HG02870 (cell line): ENCODE results near the gene SPR.

Source experiments
- ATAC-seq: cut with Tn5 transposase; IDR thresholded peaks from one replicate; pipeline ENCODE4 v1.9.1; 2021; ENCODE audit warnings: mild to moderate bottlenecking, moderate library complexity; ENCODE audit not compliant: unreplicated experiment

SPR gene

GRCh38 chr2:72915320-72915906 is 28.2 kb downstream of the SPR start:
- ATAC-seq, result no peak

- ATAC-seq, result peak; percentile 52
These were observed 28.9 kb downstream of the SPR start for GRCh38 chr2:72915907-72916742.

DNA sequence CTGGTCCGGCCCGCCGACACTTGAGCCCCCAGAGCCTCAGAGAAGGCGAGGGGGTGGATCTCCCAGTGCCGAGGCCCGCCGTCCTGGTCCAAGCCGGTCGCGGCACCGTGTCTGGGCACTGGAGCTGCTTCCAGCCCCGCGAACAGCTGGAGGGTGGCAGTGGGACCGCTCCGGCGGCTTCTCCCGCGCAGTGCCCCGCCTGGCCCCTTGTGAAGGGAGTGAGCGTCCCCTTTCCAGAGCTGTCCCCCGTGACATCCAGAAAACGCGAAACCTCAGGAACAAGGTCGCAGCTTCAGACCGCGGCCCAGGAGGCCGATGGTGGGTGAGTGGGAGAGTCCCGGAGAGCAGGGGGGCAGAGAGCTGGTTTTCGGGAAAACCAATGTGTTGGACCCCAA is 29.5 kb downstream of the SPR start:
- ATAC-seq, result no peak

DNA sequence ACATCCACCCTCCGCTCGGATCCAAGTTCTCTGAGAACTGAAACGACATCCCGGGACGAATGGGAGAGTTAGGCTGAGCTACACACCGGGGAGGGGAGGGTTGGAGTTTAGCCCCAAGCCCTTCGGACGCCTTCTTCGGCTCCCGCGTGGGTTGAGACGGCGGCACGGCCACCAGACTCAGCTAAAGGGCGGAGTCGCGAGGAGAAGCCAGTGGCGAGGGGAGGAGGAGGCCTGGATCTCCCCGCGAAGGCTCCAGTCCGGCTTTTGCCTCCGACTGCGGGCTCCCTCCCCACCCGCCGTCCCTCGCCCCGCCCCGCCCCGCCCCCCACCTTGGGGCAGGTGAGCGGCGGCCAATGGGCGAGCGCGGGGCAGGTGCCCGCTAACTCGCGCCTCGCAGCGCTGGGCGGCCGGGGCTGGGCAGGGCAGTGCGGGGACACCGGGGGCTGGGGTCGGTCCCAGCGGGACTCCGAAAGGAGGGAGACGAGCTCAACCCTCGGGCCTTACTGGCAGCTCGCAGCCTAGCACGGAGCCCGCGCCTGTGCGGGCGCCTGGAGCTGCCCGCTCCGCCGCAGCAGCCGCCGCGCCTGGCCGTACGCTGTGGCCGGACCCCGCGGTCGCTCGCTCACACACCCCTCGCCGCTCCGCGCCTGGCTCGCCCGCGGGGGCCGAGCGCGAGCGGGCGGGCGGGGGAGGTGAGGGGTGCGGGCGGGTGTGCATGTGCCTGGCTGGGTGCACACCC is 30.1 kb downstream of the SPR start, which contains the start of gene EMX1:
Gene EMX1, plus strand, starts transcription at position 382 of the 739 bp plus-strand sequence. Its CDS starts 334 bp downstream, at position 716.
- no peak for ATAC-seq

GRCh38 chr2:72917877-72918553 is 30.8 kb downstream of the SPR start:
- ATAC-seq, result no peak

DNA sequence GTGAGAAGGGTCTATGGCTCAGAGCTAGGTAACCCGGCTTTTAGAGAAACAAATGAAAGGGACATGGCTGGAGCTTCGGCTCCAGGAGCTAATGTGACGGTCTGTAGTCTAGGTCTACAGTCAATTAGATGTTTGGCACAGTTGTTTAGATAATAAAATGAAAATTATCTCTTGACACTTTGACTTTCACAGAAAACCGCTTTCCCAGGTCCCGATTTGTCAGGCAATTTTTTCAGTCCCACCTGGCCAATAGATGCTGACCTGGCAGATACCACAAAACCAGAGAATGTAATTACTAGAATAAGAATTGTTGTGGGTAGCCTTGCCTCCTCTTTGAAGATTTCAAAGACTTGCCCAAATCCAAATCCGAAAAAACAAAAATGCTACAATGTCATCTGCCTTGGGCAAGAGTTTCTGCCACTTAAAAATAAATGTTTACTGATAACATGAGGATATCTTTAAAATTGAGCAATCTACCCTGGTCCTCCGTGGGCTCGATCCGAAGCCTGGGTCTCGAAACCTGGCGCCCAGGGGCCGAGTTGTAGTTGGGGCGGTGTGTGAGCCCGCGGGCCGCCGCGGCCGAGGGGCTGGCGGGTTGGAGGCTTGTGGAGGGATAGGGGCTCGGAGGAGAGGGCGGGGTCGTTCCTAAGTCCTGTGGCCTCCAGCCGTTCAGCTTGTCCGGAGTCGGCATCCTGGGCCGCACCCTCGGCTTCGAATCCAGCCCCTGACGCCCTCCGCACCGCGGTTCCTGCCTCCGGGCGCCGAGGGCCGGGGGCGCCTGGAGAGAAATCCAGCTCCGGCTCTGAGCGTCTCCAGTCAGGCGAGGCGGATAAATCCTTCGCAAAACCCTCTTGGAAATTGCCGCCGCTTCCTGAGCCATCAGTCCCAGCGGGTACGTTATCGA is 32.5 kb downstream of the SPR start:
- ATAC-seq, result no peak

DNA sequence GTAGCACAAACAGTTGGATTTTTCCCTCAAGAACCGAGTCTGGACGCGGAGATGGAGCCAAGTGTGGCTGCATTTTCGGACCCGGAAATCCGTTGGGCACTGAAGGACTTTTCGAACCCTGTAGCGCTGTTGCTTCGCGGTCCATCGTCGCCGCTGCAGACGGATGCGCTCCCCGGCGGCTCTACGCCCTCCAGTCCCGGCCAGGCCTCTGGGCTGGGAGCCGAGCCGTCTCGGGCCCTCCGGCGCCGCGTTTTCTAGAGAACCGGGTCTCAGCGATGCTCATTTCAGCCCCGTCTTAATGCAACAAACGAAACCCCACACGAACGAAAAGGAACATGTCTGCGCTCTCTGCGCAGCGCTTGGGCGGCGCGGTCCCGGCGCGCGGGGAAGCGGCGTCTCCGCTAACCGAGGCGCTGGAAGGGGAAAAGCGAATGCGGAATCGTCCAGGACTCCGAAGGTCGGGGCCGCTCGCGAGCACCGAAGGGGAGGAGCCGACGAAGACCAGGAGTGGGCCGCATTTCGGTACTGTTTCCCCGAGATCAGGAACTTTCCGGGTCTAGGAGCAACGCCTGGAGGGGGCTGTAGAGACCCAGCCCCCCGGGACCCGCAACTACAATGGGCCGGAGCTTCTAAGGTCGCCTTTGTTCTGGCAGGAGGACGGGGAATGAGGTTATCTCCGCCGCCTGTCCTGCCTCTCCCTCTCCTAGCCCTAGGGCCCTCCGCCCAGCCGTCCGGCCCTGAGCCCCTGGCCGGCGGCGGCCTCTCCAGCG is 33.3 kb downstream of the SPR start:
- ATAC-seq, result no peak

GRCh38 chr2:72921088-72921851 is 34.1 kb downstream of the SPR start:
- no peak for ATAC-seq

- ATAC-seq, result no peak
These were observed 34.6 kb downstream of the SPR start for GRCh38 chr2:72921853-72922252.

GRCh38 chr2:72923833-72924352 is 36.7 kb downstream of the SPR start:
- no peak for ATAC-seq

GRCh38 chr2:72924353-72925240 is 37.4 kb downstream of the SPR start:
- no peak for ATAC-seq

DNA sequence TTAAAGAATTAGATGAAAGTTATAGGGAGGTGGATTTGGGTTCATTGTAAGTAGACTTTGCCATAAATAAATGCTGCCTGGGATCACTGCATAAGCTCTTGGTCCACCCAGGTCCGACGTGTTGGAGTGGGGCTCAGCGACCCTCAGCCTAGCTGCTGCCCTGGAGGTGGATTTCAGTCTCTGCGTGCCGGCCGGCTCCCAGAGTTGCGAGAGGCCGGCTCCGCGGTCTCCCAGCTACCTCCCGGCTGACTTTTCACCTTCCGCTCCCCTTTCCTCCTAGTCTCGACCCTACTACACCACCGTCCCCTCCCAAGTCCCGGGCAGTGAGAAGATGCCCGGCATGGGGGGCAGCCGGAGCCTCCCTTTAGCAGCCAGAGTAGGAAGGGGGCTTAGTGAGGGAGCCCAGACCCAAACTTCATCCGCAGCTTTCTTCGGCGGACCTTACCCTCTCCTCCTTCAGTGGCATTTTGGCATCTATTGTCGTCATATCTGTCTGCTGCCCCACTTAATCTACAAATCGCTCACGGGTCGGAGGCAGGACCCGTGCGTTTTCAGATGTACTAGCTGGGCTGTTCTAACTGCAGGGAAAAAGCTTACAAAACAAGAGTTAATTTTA is 38.2 kb downstream of the SPR start:
- no peak for ATAC-seq

DNA sequence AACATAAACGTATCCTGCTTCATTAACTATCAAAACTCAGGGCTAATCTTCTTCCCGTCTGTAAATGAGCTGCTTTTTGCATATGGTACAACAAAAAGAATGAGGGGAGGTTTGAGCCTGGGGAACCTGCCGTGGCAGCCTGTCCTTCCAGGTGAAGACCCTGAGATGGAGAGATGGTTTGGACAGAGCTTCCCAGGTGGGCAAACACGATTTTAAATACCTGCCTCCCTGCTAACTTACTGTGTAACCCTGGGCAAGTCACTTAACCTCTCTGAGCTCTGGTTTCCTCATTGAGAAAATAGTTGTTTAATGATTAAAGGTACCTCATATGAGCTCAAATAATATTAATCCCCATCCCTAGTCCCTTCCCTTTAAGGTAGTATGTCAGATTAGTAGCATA is 39.2 kb downstream of the SPR start:
- ATAC-seq, result no peak

DNA sequence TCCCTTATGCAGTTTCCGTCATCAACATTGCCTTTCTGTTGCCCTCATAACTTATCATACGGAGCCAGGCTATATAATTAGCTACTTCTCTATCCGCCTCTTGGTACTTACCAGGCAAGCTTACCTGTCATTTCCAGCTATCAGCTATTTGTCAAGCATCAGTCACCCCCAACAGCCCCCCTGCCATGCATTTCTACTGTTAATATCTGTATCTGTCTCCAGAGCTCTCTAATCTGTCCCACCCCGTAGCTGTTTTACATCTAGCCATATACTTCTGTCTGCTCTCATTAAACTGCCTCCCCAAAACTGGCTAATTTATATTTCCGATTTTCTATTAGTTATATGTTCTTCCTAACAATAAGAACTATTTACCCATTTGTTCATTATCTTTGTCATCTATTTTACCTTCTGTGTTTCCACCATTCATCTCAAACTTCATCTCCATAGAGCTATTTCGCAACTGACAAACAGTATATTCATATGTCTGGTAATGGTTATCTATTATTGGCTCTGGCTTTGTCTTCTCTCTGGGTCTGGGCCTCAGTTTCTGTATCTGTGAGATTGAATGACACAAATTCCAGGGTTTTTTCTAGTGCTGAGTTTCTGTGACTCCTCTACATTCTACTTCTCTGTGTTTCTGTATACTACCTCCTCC is 39.7 kb downstream of the SPR start:
- no peak for ATAC-seq

DNA sequence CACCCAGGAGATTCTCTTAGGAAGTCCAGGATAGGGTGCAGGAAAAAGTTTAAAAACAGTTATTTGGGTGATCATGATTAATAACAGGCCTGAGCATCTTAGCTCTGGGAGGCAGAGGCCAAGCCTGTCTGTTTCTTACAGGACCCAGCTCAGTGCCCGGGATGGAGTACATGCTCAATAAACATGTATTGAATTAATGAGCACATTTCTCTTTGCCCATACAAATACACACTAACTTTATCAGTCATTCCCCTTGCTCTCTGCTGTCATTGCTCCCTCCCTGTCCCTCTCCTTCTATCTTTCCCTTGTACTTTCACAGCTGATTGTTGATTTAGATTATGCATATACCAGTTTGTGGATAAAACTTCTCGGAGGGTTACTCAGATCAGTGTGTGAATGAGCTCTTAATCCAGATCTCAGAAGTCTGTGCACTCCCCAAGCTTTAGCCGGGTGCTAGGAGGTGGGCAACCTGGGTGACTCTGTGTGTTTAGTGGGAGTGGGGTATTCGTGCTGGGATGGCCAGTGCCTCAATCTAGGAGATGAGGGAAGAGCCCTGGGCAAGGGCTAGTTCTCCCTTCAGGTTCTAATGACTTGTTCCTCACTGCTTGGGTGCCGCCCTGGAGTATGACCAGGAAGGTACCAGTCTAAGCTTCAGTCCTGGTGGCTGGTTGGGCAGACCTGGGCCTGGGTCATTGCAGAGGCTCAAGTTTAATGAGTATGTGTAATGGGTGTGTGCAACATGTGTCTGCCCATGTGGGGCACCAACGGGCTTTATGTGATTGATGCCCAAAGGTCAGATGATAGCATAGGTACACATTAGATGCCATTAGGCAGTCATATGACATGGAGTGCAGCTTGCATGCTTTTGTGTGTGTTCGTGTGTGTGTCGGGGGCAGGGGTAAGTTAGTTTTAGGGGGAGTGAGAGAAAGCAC is 40.7 kb downstream of the SPR start:
- ATAC-seq, result no peak
